SU-DHL-6 (cell line): ENCODE measurements around the gene DST.

Source experiments
- H2AFZ ChIP-seq: fragments of 200-600 bp; sonication (generic); 2 replicates; pipeline ENCODE4 v1.6.1; 2014; ENCODE audit warnings: low read depth, mild to moderate bottlenecking, moderate library complexity, mixed read lengths, antibody characterized with exemption, low read length; ENCODE audit not compliant: severe bottlenecking
- H3F3A ChIP-seq: fragments of 200-600 bp; shearing (Covaris generic); 2 replicates; pipeline ENCODE4 v1.6.0; 2016; ENCODE audit warnings: antibody characterized with exemption, mild to moderate bottlenecking; ENCODE audit not compliant: insufficient read depth
- H3K27ac ChIP-seq: fragments of 200-600 bp; sonication (generic); 2 replicates; pipeline ENCODE4 v1.5.1; 2016; ENCODE audit warnings: low read depth, mild to moderate bottlenecking, low read length, moderate library complexity, mixed read lengths
- H3K27me3 ChIP-seq: fragments of 200-600 bp; sonication (generic), shearing (Covaris generic); 2 replicates; pipeline ENCODE4 v1.6.0; 2014; ENCODE audit warnings: mild to moderate bottlenecking, low read length
- H3K36me3 ChIP-seq: fragments of 200-600 bp; sonication (generic); 2 replicates; pipeline ENCODE4 v1.6.1; 2014; ENCODE audit warnings: mild to moderate bottlenecking, low read length, mixed read lengths
- H3K4me2 ChIP-seq: fragments of 300-600, 200-600 bp; shearing (Covaris generic), sonication (generic); 2 replicates; pipeline ENCODE4 v1.6.0; 2014; ENCODE audit warnings: low read length, low read depth, mild to moderate bottlenecking; ENCODE audit not compliant: poor library complexity, severe bottlenecking
- H3K4me3 ChIP-seq: fragments of 200-600 bp; sonication (generic); 2 replicates; pipeline ENCODE4 v1.5.1; 2014; ENCODE audit warnings: antibody characterized with exemption, low read length, mild to moderate bottlenecking, mixed read lengths; ENCODE audit not compliant: insufficient read depth, poor library complexity, severe bottlenecking
- H3K79me2 ChIP-seq: fragments of 200-600 bp; sonication (generic); 2 replicates; pipeline ENCODE4 v1.6.1; 2014; ENCODE audit warnings: mild to moderate bottlenecking, low read length, moderate library complexity; ENCODE audit not compliant: insufficient read depth
- H3K9ac ChIP-seq: fragments of 200-600 bp; sonication (generic); 2 replicates; pipeline ENCODE4 v1.7.0; 2014; ENCODE audit warnings: mild to moderate bottlenecking, low read length
- H3K9me2 ChIP-seq: fragments of 200-600 bp; sonication (generic); replicated peaks from 2 replicates; pipeline ENCODE4 v1.6.1; 2014; ENCODE audit warnings: low read length; ENCODE audit not compliant: insufficient read depth
- H3K9me3 ChIP-seq: fragments of 200-600 bp; sonication (generic); 2 replicates; pipeline ENCODE4 v1.6.1; 2014; ENCODE audit warnings: low read length, mixed read lengths; ENCODE audit not compliant: insufficient read depth
- H4K20me1 ChIP-seq: fragments of 200-600 bp; sonication (generic); 2 replicates; pipeline ENCODE4 v1.6.1; 2014; ENCODE audit warnings: low read depth, mild to moderate bottlenecking, antibody characterized with exemption, low read length, moderate library complexity, mixed read lengths
- CTCF ChIP-seq: fragments of 200-600 bp; sonication (generic); IDR thresholded peaks from one replicate; pipeline ENCODE4 v1.5.1; 2017; ENCODE audit warnings: antibody characterized with exemption, mild to moderate bottlenecking, low read length, moderate library complexity; ENCODE audit not compliant: insufficient read depth, poor library complexity, severe bottlenecking
- EZH2phosphoT487 ChIP-seq: fragments of 200-600 bp; sonication (generic), shearing (Covaris generic); conservative IDR thresholded peaks from 2 replicates; pipeline ENCODE4 v1.6.1; 2018; ENCODE audit warnings: mild to moderate bottlenecking, antibody characterized with exemption, low read length, moderate library complexity, mixed read lengths

DST gene

GRCh38 chr6:56534680-56535419, 107.8 kb downstream of the DST start:
- no peak overlapping the region for H3K4me3 ChIP-seq
- no peak overlapping the region for H2AFZ ChIP-seq
- H3K4me2 ChIP-seq: no peak overlapping the region
- no peaks in the 10 kb centered on the region for H3K36me3 ChIP-seq
- H3K27ac ChIP-seq: no peak overlapping the region
- H3K9me2 ChIP-seq: no peaks in the 10 kb centered on the region
- H3K27me3 ChIP-seq: no peaks in the 10 kb centered on the region
- H4K20me1 ChIP-seq: no peaks in the 10 kb centered on the region
- no peak overlapping the region for H3K9ac ChIP-seq
- H3K79me2 ChIP-seq: no peaks in the 10 kb centered on the region
- H3F3A ChIP-seq: no peaks in the 10 kb centered on the region
- TF ChIP-seq CTCF (no peak), EZH2phosphoT487 (no peak)
- no peaks in the 10 kb centered on the region for H3K9me3 ChIP-seq

- no peak overlapping the region for H3K4me3 ChIP-seq
- no peaks in the 10 kb centered on the region for H3K79me2 ChIP-seq
- H3K36me3 ChIP-seq: no peaks in the 10 kb centered on the region
- no peak overlapping the region for H2AFZ ChIP-seq
- H3F3A ChIP-seq: no peaks in the 10 kb centered on the region
- H3K27ac ChIP-seq: no peak overlapping the region
- no peaks in the 10 kb centered on the region for H3K27me3 ChIP-seq
- TF ChIP-seq CTCF (no peak), EZH2phosphoT487 (no peak)
- H3K9me3 ChIP-seq: no peaks in the 10 kb centered on the region
- H3K9ac ChIP-seq: no peak overlapping the region
- H4K20me1 ChIP-seq: no peaks in the 10 kb centered on the region
- H3K4me2 ChIP-seq: no peak overlapping the region
- no peaks in the 10 kb centered on the region for H3K9me2 ChIP-seq
Observed at GRCh38 chr6:56532766-56533551, 109.7 kb downstream of the DST start.

- Histone ChIP-seq H3K4me3 (no peak overlapping the region), H4K20me1 (no peaks in the 10 kb centered on the region), H2AFZ (no peak overlapping the region), H3K9ac (no peak overlapping the region), H3K9me3 (no peaks in the 10 kb centered on the region), H3K27me3 (no peaks in the 10 kb centered on the region), H3F3A (no peaks in the 10 kb centered on the region), H3K4me2 (no peak overlapping the region), H3K9me2 (no peaks in the 10 kb centered on the region), H3K36me3 (no peaks in the 10 kb centered on the region), H3K27ac (no peak overlapping the region), H3K79me2 (no peaks in the 10 kb centered on the region)
- no peak for TF ChIP-seq CTCF
- no peak for TF ChIP-seq EZH2phosphoT487
Observed at GRCh38 chr6:56531839-56532595, 110.7 kb downstream of the DST start.
